GM12878 (cell line): ENCODE results near the gene KLC3.

Experiments
- DPF2 ChIP-seq: fragments of 450-650 bp; IDR thresholded peaks from 2 replicates; pipeline ENCODE4 v1.6.1; 2017; ENCODE audit warnings: mild to moderate bottlenecking
- EP300 ChIP-seq, 2 experiments: fragments of 150-350 bp in 1 of 2; IDR thresholded peaks; 2 replicates each; pipeline ENCODE4 v1.6.1; 2011 to 2012; ENCODE audit warnings: low read depth in 2 of 2, low read length in 2 of 2, borderline replicate concordance in 1 of 2, improper control_type of control experiment in 1 of 2, inconsistent platforms in 1 of 2; ENCODE audit not compliant: control insufficient read depth in 1 of 2
- NFYB ChIP-seq: IDR thresholded peaks from 2 replicates; pipeline ENCODE4 v1.6.1; 2011; ENCODE audit warnings: low read depth, mild to moderate bottlenecking, low read length, improper control_type of control experiment, moderate library complexity; ENCODE audit not compliant: insufficient read depth
- POLR2AphosphoS5 ChIP-seq: IDR thresholded peaks from 2 replicates; pipeline ENCODE4 v1.6.1; 2011; ENCODE audit warnings: mild to moderate bottlenecking, low read length, inconsistent platforms
- RAD21 ChIP-seq: IDR thresholded peaks from 2 replicates; pipeline ENCODE4 v1.6.1; 2011; ENCODE audit warnings: mild to moderate bottlenecking, low read depth, low read length, moderate library complexity; ENCODE audit not compliant: insufficient read depth
- SMC3 ChIP-seq: IDR thresholded peaks from 2 replicates; pipeline ENCODE4 v1.6.1; 2011; ENCODE audit warnings: low read length, improper control_type of control experiment, borderline replicate concordance
- TF ChIP-seq, protein P1 (sequence below): IDR thresholded peaks from 2 replicates; pipeline ENCODE4 v1.6.1; 2012; ENCODE audit warnings: low read length, inconsistent platforms
- TF ChIP-seq, protein P2 (sequence below), 3 experiments: IDR thresholded peaks in 2 of 3; conservative IDR thresholded peaks in 1 of 3; 2 replicates each; pipeline ENCODE4 v1.5.1; 2011; ENCODE audit warnings: low read depth in 3 of 3, low read length in 3 of 3, mild to moderate bottlenecking in 3 of 3, control low read depth in 2 of 3, moderate library complexity in 2 of 3, inconsistent platforms in 1 of 3, mixed read lengths in 1 of 3; ENCODE audit not compliant: control insufficient read depth in 2 of 3, insufficient read depth in 1 of 3; ENCODE audit errors: extremely low read depth in 1 of 3
- TF ChIP-seq, protein P3 (sequence below): IDR thresholded peaks from 2 replicates; pipeline ENCODE4 v1.6.1; 2012; ENCODE audit warnings: low read depth, low read length, improper control_type of control experiment
- TF ChIP-seq, protein P4 (sequence below): fragments of 450-650 bp; IDR thresholded peaks from 2 replicates; pipeline ENCODE4 v1.6.1; 2018; ENCODE audit warnings: borderline replicate concordance, mild to moderate bottlenecking; ENCODE audit not compliant: partially characterized antibody
- TF ChIP-seq, protein P5 (sequence below): IDR thresholded peaks from 2 replicates; pipeline ENCODE4 v1.6.1; 2012; ENCODE audit warnings: mild to moderate bottlenecking, low read depth, low read length

DNA sequence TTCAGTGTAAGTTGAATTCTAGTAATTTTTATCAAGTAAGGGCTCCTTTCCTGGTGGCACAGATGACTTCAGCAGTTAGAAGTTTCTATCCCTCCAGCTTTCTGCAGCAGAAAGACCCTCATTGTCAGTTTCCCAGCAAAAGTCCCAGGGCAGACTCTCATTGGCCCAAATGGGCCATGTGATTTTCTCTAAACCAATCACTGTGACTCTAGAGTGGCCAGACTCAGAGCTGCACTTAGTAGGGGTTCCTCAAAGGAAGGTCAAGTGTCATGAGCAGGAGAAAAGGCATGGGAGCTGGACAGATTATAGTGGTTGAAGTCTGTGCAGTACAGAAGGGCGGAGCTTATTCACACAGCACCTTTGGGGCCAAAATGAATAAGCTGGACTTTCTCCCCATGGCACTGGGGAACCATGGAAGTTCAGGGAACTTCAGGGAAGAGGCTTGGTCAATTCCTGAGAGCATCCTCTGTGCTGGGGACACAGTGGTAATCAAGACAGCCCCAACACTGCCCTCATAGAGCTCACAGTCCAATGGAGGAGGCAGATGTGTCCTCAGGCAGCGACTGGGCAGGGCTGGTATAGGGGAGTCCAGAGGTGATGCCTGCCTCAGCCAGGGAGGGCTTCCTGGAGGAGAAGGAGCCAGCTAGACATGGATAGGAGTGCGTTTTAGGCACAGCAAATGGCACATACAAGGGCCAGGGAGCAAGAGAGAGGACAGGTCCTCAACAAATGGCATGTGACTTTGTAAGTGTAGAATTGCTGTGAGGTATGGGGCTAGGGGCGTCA is 36.2 kb upstream of the KLC3 start:
- TF ChIP-seq, protein P1, sequence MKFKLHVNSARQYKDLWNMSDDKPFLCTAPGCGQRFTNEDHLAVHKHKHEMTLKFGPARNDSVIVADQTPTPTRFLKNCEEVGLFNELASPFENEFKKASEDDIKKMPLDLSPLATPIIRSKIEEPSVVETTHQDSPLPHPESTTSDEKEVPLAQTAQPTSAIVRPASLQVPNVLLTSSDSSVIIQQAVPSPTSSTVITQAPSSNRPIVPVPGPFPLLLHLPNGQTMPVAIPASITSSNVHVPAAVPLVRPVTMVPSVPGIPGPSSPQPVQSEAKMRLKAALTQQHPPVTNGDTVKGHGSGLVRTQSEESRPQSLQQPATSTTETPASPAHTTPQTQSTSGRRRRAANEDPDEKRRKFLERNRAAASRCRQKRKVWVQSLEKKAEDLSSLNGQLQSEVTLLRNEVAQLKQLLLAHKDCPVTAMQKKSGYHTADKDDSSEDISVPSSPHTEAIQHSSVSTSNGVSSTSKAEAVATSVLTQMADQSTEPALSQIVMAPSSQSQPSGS = no peak
- TF ChIP-seq, protein P2, sequence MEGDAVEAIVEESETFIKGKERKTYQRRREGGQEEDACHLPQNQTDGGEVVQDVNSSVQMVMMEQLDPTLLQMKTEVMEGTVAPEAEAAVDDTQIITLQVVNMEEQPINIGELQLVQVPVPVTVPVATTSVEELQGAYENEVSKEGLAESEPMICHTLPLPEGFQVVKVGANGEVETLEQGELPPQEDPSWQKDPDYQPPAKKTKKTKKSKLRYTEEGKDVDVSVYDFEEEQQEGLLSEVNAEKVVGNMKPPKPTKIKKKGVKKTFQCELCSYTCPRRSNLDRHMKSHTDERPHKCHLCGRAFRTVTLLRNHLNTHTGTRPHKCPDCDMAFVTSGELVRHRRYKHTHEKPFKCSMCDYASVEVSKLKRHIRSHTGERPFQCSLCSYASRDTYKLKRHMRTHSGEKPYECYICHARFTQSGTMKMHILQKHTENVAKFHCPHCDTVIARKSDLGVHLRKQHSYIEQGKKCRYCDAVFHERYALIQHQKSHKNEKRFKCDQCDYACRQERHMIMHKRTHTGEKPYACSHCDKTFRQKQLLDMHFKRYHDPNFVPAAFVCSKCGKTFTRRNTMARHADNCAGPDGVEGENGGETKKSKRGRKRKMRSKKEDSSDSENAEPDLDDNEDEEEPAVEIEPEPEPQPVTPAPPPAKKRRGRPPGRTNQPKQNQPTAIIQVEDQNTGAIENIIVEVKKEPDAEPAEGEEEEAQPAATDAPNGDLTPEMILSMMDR (IDR thresholded peaks at IDR 0.05 in 2 of 3, conservative IDR thresholded peaks at IDR 0.05 in 1 of 3; ENCODE audit: control insufficient read depth in 2 of 3, extremely low read depth in 1 of 3, insufficient read depth in 1 of 3, low read depth in 3 of 3, low read length in 3 of 3) = no peak
- TF ChIP-seq NFYB (0 out of 2 replicates have a peak, but pooled peaks have one; percentile 47), SMC3 (no peak), EP300 (IDR thresholded peaks at IDR 0.05; ENCODE audit: borderline replicate concordance in 1 of 2, control insufficient read depth in 1 of 2, low read depth in 2 of 2, low read length in 2 of 2) (no peak), RAD21 (no peak), DPF2 (no peak), POLR2AphosphoS5 (no peak)
- TF ChIP-seq, protein P3, sequence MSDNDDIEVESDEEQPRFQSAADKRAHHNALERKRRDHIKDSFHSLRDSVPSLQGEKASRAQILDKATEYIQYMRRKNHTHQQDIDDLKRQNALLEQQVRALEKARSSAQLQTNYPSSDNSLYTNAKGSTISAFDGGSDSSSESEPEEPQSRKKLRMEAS = no peak
- TF ChIP-seq, protein P4, sequence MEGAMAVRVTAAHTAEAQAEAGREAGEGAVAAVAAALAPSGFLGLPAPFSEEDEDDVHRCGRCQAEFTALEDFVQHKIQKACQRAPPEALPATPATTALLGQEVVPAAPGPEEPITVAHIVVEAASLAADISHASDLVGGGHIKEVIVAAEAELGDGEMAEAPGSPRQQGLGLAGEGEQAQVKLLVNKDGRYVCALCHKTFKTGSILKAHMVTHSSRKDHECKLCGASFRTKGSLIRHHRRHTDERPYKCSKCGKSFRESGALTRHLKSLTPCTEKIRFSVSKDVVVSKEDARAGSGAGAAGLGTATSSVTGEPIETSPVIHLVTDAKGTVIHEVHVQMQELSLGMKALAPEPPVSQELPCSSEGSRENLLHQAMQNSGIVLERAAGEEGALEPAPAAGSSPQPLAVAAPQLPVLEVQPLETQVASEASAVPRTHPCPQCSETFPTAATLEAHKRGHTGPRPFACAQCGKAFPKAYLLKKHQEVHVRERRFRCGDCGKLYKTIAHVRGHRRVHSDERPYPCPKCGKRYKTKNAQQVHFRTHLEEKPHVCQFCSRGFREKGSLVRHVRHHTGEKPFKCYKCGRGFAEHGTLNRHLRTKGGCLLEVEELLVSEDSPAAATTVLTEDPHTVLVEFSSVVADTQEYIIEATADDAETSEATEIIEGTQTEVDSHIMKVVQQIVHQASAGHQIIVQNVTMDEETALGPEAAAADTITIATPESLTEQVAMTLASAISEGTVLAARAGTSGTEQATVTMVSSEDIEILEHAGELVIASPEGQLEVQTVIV = no peak
- TF ChIP-seq, protein P5, sequence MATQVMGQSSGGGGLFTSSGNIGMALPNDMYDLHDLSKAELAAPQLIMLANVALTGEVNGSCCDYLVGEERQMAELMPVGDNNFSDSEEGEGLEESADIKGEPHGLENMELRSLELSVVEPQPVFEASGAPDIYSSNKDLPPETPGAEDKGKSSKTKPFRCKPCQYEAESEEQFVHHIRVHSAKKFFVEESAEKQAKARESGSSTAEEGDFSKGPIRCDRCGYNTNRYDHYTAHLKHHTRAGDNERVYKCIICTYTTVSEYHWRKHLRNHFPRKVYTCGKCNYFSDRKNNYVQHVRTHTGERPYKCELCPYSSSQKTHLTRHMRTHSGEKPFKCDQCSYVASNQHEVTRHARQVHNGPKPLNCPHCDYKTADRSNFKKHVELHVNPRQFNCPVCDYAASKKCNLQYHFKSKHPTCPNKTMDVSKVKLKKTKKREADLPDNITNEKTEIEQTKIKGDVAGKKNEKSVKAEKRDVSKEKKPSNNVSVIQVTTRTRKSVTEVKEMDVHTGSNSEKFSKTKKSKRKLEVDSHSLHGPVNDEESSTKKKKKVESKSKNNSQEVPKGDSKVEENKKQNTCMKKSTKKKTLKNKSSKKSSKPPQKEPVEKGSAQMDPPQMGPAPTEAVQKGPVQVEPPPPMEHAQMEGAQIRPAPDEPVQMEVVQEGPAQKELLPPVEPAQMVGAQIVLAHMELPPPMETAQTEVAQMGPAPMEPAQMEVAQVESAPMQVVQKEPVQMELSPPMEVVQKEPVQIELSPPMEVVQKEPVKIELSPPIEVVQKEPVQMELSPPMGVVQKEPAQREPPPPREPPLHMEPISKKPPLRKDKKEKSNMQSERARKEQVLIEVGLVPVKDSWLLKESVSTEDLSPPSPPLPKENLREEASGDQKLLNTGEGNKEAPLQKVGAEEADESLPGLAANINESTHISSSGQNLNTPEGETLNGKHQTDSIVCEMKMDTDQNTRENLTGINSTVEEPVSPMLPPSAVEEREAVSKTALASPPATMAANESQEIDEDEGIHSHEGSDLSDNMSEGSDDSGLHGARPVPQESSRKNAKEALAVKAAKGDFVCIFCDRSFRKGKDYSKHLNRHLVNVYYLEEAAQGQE = no peak
